ENCODE measurements around the gene KRTAP5-4.
A peak's percentile ranks its signal among the peaks of the same experiment; 100 is the strongest.

The KRTAP5-4 gene

DNA sequence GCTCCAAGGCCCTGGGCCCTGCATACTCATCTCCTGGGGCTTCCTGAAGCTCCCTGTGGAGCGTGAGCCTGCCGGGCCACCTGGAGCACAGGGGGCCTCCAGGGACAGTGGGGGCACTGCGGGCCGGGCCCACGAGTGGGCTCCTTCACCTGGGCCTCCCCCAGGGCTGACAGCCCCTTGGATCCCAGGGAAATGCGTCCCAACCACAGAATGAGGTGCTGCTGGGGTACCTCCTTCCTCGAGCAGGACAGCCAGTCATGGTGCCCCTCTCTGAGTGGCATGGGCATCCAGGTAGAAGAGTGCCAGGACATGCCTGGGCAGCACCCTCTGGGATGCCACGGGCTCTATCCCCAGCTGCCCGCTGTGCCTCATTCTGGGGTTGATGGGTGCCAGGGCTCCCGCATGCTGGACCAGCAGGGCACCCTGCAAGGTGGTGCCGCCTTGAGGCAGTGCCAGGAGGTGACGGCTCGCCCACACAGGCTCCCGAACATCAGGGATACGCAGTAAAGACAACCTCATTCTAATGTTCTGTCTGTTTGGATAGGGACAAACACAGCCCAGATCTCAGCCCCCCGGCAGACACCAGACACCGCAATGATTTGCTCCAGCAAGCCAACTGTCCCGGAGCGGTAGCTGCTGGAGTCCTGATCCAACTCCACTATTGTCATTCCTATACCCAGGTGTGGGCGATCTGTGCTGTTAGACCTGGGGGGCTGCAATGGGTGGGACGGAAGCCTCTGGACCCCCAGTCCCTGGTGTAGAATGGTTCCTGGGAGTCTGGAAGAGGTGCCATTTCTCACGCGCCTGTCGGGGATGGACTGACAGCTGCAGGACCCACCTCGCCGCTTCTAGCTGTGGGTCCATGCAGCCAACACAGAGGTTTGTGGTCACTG, 33.5 kb upstream of the KRTAP5-4 start:
- DNase-seq (ENCODE audit: low spot score) = no peak
- TF ChIP-seq, protein P1, sequence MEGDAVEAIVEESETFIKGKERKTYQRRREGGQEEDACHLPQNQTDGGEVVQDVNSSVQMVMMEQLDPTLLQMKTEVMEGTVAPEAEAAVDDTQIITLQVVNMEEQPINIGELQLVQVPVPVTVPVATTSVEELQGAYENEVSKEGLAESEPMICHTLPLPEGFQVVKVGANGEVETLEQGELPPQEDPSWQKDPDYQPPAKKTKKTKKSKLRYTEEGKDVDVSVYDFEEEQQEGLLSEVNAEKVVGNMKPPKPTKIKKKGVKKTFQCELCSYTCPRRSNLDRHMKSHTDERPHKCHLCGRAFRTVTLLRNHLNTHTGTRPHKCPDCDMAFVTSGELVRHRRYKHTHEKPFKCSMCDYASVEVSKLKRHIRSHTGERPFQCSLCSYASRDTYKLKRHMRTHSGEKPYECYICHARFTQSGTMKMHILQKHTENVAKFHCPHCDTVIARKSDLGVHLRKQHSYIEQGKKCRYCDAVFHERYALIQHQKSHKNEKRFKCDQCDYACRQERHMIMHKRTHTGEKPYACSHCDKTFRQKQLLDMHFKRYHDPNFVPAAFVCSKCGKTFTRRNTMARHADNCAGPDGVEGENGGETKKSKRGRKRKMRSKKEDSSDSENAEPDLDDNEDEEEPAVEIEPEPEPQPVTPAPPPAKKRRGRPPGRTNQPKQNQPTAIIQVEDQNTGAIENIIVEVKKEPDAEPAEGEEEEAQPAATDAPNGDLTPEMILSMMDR (IDR thresholded peaks at IDR 0.05; ENCODE audit: extremely low read depth, missing control alignments) = no peak

DNA sequence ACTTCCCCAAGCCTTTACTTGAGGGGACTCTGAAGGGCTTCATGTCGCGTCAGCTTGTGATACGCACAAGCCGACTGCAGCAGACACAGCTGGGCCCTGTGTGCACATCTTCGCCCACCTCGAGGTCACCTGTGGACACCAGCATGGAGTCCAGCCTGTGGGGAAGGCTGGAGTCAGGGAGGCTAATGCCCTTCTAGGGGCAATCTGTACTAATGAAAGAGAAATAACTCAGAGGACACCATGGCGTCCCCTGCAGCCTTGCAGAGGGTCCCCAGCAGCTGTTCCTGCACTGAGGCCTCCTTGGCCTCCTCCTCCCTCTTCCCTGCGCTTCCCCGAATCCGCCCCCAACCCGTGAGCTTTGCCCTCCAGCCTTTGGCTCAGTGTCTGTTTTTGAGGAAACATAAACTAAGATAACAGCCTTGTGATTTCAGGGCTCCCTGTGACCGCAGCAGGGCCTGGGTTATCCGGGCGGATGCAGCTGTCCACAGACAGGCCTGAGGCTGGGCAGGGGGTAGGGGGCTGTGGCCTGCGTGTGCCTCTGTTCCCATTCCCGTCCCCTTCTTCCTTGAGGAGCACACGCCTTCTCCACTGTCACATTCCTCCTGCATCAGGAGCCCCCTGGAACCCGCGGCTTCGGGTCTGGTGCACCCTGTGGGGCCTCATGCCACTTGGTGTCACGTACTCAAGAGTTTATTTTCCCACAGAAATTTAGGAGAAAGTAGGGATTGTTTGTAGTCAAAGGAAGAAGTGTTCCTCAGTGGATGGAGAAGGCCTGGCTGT, 32.6 kb upstream of the KRTAP5-4 start:
- TF ChIP-seq, protein P1 (IDR thresholded peaks at IDR 0.05; ENCODE audit: extremely low read depth, missing control alignments) = no peak
- no peak for DNase-seq (ENCODE audit: low spot score)

DNA sequence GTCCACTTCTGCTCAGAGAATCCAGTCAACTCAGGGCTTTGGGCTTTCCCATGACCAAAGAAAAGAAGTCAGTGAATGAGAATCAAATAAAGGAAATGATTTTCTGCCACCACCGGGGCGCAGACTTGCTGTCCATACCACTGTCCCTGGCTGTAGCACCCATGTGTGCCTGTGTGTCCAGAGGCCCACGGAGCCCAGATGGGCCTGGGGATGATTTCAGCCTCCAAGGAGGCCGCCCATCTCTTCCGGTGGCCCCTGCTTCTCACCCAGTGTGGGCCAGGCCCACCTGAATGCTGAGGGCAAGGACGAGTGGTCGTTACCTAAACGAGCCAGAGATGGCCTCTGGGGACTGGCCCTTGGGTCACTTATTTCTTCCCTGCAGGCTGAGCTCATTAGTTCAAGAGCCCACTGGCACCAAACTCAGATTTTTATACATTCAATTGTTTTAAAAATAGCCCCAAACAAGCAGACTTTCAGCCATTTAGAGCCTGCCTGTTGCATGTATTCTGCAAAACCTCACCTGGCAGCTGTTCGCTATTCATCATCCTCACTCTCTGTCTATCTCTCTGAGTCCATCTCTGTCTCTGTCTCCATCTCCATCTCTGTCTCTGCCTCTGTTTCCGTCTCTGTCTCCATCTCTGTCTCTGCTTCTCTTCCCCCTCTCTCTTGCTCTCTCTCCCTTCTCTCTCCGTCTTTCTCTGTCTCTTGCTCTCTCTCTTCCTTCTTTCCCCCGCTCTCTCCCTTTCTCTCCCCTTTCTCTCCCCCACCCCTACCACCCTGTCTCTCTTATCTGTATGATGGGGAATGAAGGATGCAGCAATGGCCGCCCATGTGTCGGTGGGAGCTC, 31.8 kb upstream of the KRTAP5-4 start:
- DNase-seq (ENCODE audit: low spot score) = peak; percentile 29
- TF ChIP-seq, protein P1 (IDR thresholded peaks at IDR 0.05; ENCODE audit: extremely low read depth, missing control alignments) = no peak

DNA sequence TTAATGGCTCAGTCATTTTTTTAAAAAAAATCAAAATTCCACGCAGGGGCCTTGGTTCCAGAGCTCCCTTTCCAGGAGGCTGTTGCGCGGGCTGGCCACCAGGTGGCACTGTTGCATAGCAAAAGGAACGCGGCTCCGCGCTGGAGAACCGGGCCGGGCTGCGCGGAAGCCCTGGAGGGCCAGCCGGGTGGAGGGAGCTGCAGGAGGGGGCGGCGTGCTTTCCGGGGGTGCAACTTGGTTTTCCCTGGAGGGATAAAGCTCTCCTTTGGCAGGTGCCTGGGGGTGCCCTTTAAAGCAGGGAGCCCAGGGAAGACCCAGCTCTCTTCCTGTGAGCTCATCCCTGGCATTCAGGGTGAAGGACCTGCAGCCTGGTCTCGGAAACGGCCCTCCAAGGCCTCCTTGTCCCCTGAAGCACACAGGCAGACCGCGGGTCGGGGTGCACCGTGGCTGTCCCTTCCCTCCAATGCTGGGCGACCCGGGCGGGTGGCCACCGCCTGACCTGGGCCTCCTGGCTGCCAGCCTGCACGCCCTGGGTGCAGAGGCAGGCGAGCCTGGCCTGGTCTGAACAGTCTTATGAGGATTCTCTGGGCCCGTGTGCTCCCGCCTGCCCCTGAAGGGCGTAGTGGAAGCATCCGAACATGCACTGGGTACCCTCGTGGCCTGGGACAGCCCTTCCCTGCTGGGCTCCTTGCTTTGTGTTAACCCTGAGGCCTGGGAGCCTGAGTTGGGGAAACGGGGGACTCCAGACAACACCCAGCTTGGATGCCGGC, 31.0 kb upstream of the KRTAP5-4 start:
- DNase-seq (ENCODE audit: low spot score) = peak; percentile 92
- TF ChIP-seq, protein P1 (IDR thresholded peaks at IDR 0.05; ENCODE audit: extremely low read depth, missing control alignments) = peak; percentile 96

DNA sequence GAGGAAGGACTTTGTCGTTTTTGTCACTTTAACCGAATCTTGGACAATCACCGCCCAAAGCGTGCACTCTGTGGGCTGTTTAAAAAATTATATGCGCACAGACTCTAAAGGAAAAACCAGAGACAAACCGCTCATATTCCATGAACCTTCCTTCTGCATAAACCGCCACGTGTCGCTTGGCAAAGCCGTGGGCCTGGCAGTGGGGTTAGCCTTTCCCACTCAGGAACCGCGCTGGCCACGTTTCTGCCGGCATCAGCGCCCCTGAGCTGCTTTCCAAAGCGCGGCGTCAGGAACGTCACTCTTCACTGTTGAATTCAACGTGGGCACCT, 30.5 kb upstream of the KRTAP5-4 start:
- no peak for DNase-seq (ENCODE audit: low spot score)
- TF ChIP-seq, protein P1 (IDR thresholded peaks at IDR 0.05; ENCODE audit: extremely low read depth, missing control alignments) = no peak

DNA sequence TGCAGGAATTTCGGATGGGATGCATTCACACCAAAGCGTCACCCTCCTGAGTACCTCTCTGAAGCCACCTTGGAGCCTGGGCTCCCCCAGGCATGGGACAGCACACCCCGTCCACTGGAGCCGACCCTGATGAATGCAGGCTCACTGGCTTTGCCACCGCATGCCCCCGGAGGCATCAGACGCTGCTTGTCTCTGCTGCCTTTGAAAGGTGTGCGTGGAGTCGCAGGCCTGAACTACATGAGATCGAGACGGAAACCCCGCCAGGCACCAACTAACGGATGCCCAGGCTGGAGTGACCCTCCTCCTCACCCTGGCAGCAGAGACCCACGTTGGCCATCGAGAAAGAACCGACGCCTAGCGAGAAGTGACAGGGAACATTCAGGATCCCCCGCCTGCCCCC, 30.1 kb upstream of the KRTAP5-4 start:
- TF ChIP-seq, protein P1 (IDR thresholded peaks at IDR 0.05; ENCODE audit: extremely low read depth, missing control alignments) = no peak
- DNase-seq (ENCODE audit: low spot score) = no peak

All from GM20000 (cell line).